HG03064 (cell line): ENCODE data around the gene PPDPF.
"Not testable (repeated sequence)": the region's sequence is repeated elsewhere in the genome, so short reads cannot be mapped to it uniquely, and the experiment has no call there.

Experiments
- ATAC-seq: cut with Tn5 transposase; IDR thresholded peaks from one replicate; pipeline ENCODE4 v1.9.1; 2021; ENCODE audit warnings: low read depth; ENCODE audit not compliant: unreplicated experiment

The PPDPF gene

GRCh38 chr20:63561624-63562396, 41.2 kb downstream of the PPDPF start:
- ATAC-seq = no peak

GRCh38 chr20:63562461-63563224, 42.1 kb downstream of the PPDPF start:
- ATAC-seq = no peak

DNA sequence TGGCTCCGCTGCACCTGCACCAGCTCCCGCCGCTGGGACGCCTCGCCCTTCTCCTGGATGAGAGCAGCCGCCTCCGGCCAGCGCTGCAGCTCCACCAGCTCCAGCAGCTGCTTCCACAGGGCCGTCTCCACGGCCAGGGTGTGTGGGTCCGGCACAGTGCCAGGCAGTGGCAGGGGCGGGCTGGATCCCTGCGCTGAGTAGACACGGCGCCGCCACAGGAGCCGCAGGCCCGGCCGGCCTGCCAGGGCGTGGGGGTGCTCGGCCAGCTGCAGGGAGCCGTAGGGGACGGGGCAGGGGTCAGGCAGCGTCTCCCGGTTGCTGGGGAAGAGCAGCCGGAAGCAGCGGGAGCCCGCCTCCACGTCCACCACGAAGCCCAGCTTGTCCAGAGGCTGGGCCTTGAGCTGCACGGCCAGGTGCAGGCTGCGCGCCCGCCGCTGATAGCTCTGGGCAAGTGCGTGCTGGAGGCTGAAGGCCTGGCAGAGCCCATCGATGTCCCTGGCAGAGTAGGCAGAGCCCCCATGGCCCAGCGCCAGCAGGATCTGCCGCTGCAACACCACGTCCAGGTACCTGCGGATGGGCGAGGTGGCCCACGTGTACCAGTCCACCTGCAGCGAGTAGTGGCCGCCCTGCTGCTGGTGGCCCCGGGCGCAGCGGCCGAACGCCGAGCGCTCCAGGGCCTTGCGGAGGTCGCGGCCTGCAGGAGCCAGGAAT, 42.8 kb downstream of the PPDPF start:
- no peak for ATAC-seq

GRCh38 chr20:63564036-63564810, 43.7 kb downstream of the PPDPF start:
- no peak for ATAC-seq

- ATAC-seq = no peak
Measured at GRCh38 chr20:63565021-63565698, 44.6 kb downstream of the PPDPF start.

DNA sequence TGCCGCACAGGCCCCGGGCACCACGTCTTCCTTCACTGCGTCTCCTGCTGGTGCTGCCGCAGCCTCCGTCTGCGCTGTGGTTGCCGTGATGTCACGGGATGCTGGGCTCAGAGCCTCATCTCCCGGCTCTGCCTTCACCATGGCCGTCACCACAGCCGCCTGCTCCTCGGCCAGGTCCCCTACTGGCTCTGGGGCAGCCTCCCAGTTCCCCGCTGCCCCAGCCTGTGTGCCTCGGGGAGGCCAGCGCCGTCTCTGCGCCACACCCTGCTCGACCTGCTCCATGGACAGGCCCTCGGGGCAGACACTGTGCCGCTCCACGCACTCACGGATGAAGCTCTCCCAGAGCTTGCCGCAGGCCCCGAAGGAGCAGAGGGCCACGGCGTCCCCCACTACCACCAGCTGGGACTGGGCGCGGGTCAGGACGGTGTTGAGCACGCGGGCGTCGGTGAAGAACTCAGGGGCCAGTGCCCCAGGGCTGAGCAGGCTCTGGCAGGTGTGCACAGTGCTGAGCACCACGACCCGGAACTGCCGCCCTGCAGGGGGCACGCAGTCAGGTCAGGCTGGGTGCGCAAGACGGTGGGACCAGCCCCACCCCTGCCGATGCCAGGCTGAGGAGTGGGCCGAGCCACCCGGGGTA, 45.3 kb downstream of the PPDPF start:
- no peak for ATAC-seq

DNA sequence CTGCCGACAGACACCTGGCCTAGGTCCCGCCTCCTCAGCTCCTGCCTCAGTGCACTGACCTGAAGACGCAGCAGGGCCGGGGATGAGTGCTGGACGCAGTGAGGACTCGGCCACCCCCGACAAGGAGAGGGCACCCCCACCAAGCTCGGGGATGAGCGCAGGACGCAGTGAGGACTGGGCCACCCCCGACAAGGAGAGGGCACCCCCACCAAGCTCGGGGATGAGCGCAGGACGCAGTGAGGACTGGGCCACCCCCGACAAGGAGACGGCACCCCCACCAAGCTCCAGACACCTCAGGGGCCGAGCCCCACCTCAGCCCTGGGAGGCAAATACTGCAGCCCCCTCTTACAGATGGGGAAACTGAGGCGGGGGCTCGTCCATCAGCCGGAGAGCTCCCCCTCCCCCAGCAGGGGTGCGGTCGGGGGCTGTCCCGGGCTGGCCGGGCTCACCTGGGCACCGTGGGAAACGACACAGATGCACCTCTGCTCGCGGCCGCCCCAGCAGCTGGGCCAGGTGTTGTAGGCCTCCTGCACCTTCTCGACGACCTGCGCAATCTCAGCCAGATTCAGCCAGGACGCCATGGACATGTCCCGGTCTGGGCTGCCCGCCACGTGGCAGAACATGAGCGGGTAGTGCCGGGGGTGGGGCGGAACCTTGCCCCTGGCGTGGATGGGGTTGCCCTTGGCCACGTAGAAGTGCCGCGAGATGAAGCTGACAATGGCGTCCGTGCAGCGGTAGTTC, 46.0 kb downstream of the PPDPF start:
- ATAC-seq = no peak

DNA sequence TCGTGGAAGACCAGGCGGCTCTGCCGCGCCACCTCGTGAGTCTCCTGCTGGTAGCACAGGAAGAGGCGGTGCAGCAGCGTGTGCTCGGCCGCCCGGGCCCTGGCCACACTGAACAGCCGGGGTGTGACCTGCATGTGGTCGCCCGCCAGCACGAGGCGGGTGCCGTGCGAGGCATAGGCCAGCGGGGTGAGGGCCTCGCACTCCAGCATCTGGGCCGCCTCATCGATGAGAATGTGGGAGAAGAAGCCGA, 46.5 kb downstream of the PPDPF start:
- ATAC-seq = no peak

- peak; percentile 78 for ATAC-seq
Measured at GRCh38 chr20:63567386-63568169, 47.0 kb downstream of the PPDPF start.

DNA sequence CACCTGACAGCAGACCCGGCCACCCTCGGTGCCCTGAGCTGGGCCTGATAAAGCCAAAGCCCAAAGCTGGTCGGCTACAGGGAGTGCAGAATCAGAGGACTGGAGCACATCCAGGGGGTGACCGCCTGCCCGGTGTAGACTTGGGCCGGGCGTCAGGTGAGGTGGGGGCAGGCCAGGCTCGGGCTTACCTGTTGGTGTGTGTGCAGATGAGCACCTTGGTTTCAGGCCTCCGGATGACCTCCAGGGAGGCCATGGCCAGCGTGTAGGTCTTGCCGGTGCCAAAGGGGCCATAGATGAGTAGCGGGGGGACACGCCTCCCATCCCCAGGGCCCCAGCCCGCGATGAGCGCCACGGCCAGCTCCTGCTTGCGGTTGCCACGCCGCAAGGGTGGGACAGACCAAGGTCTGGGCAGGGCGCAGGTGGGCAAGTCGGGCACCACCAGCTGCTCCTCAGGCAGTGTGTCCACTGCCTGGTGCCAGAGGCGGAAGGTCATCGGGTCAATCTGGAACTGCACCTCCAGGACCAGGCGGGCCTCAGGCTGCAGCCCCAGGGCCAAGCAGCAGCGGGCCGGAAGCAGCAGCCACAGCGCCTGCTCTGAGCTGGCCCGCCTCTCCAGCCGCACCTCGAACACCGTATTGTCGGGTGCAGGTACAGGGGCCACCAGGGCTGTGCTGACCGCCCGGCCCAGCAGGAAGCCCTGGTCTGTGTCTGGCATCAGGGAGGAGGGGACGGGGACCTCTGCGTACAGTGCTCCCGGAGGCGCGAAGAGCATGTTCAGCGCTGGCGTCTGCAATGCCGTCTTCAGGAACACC, 47.8 kb downstream of the PPDPF start:
- ATAC-seq = peak; percentile 16

GRCh38 chr20:63568986-63569949, 48.7 kb downstream of the PPDPF start:
- no peak for ATAC-seq

DNA sequence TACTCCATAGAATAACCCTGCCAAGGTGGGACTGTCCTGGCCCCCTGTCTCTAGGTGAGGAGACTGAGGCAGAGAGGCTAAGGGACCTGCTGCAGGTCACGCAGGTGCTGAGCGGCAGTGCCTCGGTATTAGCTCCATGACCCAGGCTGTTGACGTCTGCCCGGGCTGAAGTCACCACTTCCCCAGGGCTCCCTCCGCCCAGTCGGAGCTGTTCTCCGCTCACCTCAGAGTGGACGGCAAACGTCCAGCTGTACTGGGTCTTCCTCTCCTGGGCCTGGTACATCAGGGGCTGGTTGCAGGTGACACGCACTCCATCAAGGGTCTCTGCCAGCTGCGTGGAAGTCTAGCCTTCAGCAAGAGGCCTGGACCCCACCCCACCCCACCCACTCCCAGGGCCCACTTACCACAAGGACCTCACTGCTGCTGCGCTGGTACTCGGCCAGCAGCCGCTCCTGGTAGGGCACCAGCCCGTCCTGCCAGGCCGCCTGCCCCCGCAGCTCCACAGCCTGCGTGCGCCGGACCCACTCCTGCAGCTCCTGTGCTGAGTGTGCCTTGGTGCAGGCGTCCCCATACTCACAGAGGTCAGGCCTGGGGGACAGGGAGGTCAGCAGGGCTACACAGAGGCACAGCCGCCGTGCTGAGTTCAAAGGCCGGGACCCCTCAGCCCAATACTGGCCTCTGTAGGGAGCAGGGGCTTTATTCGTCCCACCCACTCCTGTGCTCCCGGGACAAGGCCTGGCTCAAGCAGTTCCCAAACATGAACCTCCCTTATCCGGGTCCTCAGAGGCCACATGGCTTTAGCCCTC, 49.9 kb downstream of the PPDPF start:
- no peak for ATAC-seq

DNA sequence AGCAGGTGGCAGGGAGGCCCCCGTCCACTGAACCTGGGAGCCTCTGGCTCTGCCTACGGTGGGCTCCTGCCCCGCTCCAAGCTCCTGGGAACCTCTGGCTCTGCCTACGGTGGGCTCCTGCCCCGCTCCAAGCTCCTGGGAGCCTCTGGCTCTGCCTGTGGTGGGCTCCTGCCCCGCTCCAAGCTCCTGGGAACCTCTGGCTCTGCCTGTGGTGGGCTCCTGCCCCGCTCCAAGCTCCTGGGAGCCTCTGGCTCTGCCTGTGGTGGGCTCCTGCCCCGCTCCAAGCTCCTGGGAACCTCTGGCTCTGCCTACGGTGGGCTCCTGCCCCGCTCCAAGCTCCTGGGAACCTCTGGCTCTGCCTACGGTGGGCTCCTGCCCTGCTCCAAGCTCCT, 50.5 kb downstream of the PPDPF start:
- ATAC-seq = not testable (repeated sequence)
